IMR-90 (cell line): ENCODE results near the gene POMT1. TPM values are rescaled to one million over a fixed set of nuclear protein-coding genes. Genes with fewer than 3 reads are reported as not detected.

ENCODE experiments used
- ATAC-seq: fragments of 200-7000 bp; cut with Tn5 transposase; 2 replicates; pipeline ENCODE4 v1.9.1; 2020; ENCODE audit warnings: low read depth, mild to moderate bottlenecking, moderate library complexity
- BruUV-seq: library from RNA; stranded (reverse); fragments of 400-500 nt; replicated peaks from 2 replicates; lab custom pipeline; 2021; lab: Mats Ljungman, UMichigan
- CTCF ChIA-PET: fragments of 300-600 bp; formaldehyde crosslinking; extraction: SDS; loops from one replicate; lab custom pipeline; 2021; ENCODE audit warnings: antibody characterized with exemption; lab: Yijun Ruan, JAX
- POLR2A ChIA-PET: fragments of 300-600 bp; sonication (Branson Sonifier 250); formaldehyde crosslinking; loops from one replicate; lab custom pipeline; 2022; ENCODE audit warnings: antibody characterized with exemption; ENCODE audit not compliant: unreplicated experiment; lab: Charles Lee
- DNase-seq: peaks from one replicate; pipeline ENCODE4 v3.0.0; 2013
- H2AFZ ChIP-seq: replicated peaks from 2 replicates; pipeline ENCODE3; 2013; ENCODE audit warnings: low read length, mild to moderate bottlenecking; ENCODE audit not compliant: poor library complexity
- H2AK5ac ChIP-seq: 2 replicates; pipeline ENCODE4 v1.6.1; 2013; ENCODE audit warnings: low read depth, low read length, inconsistent platforms
- H2AK9ac ChIP-seq: replicated peaks from 2 replicates; pipeline ENCODE3; 2013; ENCODE audit warnings: mild to moderate bottlenecking, low read depth, low read length, moderate library complexity; ENCODE audit not compliant: poor library complexity
- H2BK120ac ChIP-seq: 2 replicates; pipeline ENCODE4 v1.6.1; 2013; ENCODE audit warnings: low read depth, low read length, inconsistent platforms
- H2BK15ac ChIP-seq: 3 replicates; pipeline ENCODE4 v1.6.1; 2013; ENCODE audit warnings: low read depth, low read length, inconsistent platforms
- H2BK20ac ChIP-seq: 2 replicates; pipeline ENCODE4 v1.6.1; 2013; ENCODE audit warnings: low read depth, mild to moderate bottlenecking, inconsistent platforms, low read length, moderate library complexity
- H2BK5ac ChIP-seq: 2 replicates; pipeline ENCODE4 v1.6.1; 2013; ENCODE audit warnings: mild to moderate bottlenecking, low read depth, low read length, inconsistent platforms; ENCODE audit not compliant: poor library complexity, severe bottlenecking
- H3K14ac ChIP-seq: replicated peaks from 2 replicates; pipeline ENCODE4 v1.6.1; 2013; ENCODE audit warnings: low read depth, low read length, inconsistent platforms
- H3K18ac ChIP-seq: 2 replicates; pipeline ENCODE4 v1.6.1; 2013; ENCODE audit warnings: low read depth, low read length, control low read depth
- H3K23ac ChIP-seq: 2 replicates; pipeline ENCODE4 v1.6.1; 2013; ENCODE audit warnings: low read depth, low read length, inconsistent platforms
- H3K27ac ChIP-seq: 2 replicates; pipeline ENCODE4 v1.5.1; 2013; ENCODE audit warnings: mild to moderate bottlenecking, control low read depth, low read length; ENCODE audit not compliant: insufficient read depth
- H3K27me3 ChIP-seq: 2 replicates; pipeline ENCODE4 v1.6.1; 2013; ENCODE audit warnings: low read length; ENCODE audit not compliant: control insufficient read depth, insufficient read depth
- H3K36me3 ChIP-seq: 2 replicates; pipeline ENCODE4 v1.6.1; 2013; ENCODE audit warnings: low read length, mixed read lengths; ENCODE audit not compliant: control insufficient read depth, insufficient read depth
- H3K4ac ChIP-seq: 2 replicates; pipeline ENCODE4 v1.6.1; 2013; ENCODE audit warnings: low read depth, low read length, inconsistent platforms
- H3K4me1 ChIP-seq: 2 replicates; pipeline ENCODE4 v1.6.1; 2013; ENCODE audit warnings: low read length, mixed read lengths; ENCODE audit not compliant: control insufficient read depth, insufficient read depth
- H3K4me2 ChIP-seq: 2 replicates; pipeline ENCODE4 v1.6.1; 2013; ENCODE audit warnings: low read depth, mild to moderate bottlenecking, control low read depth, low read length, moderate library complexity
- H3K4me3 ChIP-seq: 2 replicates; pipeline ENCODE4 v1.5.1; 2013; ENCODE audit warnings: low read depth, mild to moderate bottlenecking, control low read depth, low read length, moderate library complexity; ENCODE audit not compliant: insufficient read depth
- H3K56ac ChIP-seq: 2 replicates; pipeline ENCODE4 v1.6.1; 2013; ENCODE audit warnings: low read length, inconsistent platforms; ENCODE audit not compliant: insufficient read depth; ENCODE audit errors: extremely low read depth
- H3K79me1 ChIP-seq, 2 experiments: 2 replicates each; pipeline ENCODE4 v1.6.1; 2013; ENCODE audit warnings: low read length in 2 of 2, inconsistent platforms in 1 of 2, low read depth in 1 of 2
- H3K9ac ChIP-seq: 2 replicates; pipeline ENCODE4 v1.6.1; 2013; ENCODE audit warnings: low read depth, low read length, control low read depth
- H3K9me1 ChIP-seq: 2 replicates; pipeline ENCODE4 v1.6.1; 2013; ENCODE audit warnings: low read length, inconsistent platforms; ENCODE audit not compliant: insufficient read depth
- H3K9me3 ChIP-seq: 2 replicates; pipeline ENCODE4 v1.6.1; 2013; ENCODE audit warnings: low read length; ENCODE audit not compliant: control insufficient read depth, insufficient read depth
- H4K20me1 ChIP-seq: 2 replicates; pipeline ENCODE4 v1.6.1; 2013; ENCODE audit warnings: low read length, inconsistent platforms; ENCODE audit not compliant: insufficient read depth
- H4K5ac ChIP-seq: 2 replicates; pipeline ENCODE4 v1.6.1; 2013; ENCODE audit warnings: mild to moderate bottlenecking, low read depth, low read length, control low read depth
- H4K8ac ChIP-seq, 2 experiments: 2 replicates each; pipeline ENCODE4 v1.6.1; 2013; ENCODE audit warnings: low read depth in 2 of 2, low read length in 2 of 2, control low read depth in 1 of 2, inconsistent platforms in 1 of 2
- H4K91ac ChIP-seq: 2 replicates; pipeline ENCODE4 v1.6.1; 2013; ENCODE audit warnings: low read depth, low read length, inconsistent platforms; ENCODE audit not compliant: insufficient read depth
- BHLHE40 ChIP-seq: fragments of 150-350 bp; IDR thresholded peaks from 2 replicates; pipeline ENCODE4 v1.6.1; 2016; ENCODE audit warnings: mild to moderate bottlenecking, low read depth, low read length
- CEBPB ChIP-seq: IDR thresholded peaks from 2 replicates; pipeline ENCODE4 v1.6.1; 2012; ENCODE audit warnings: low read depth, low read length, improper control_type of control experiment
- CHD1 ChIP-seq: IDR thresholded peaks from 2 replicates; pipeline ENCODE4 v1.6.1; 2012; ENCODE audit warnings: low read depth, low read length, improper control_type of control experiment
- CTCF ChIP-seq: conservative IDR thresholded peaks from 2 replicates; pipeline ENCODE4 v1.5.1; 2012; ENCODE audit warnings: mild to moderate bottlenecking, low read depth, low read length, improper control_type of control experiment
- ELK1 ChIP-seq: fragments of 150-350 bp; IDR thresholded peaks from 2 replicates; pipeline ENCODE4 v1.6.1; 2016; ENCODE audit warnings: low read depth, mild to moderate bottlenecking, low read length, moderate library complexity, borderline replicate concordance
- FOS ChIP-seq: fragments of 150-350 bp; IDR thresholded peaks from 2 replicates; pipeline ENCODE4 v1.6.1; 2016; ENCODE audit warnings: low read depth, low read length
- MAFK ChIP-seq: IDR thresholded peaks from 2 replicates; pipeline ENCODE4 v1.6.1; 2012; ENCODE audit warnings: low read depth, low read length, improper control_type of control experiment
- MAZ ChIP-seq: IDR thresholded peaks from 2 replicates; pipeline ENCODE4 v1.6.1; 2012; ENCODE audit warnings: low read depth, mild to moderate bottlenecking, low read length, improper control_type of control experiment, moderate library complexity, borderline replicate concordance
- MXI1 ChIP-seq: IDR thresholded peaks from 2 replicates; pipeline ENCODE4 v1.6.1; 2012; ENCODE audit warnings: low read depth, mild to moderate bottlenecking, low read length, moderate library complexity, borderline replicate concordance
- NFE2L2 ChIP-seq: fragments of 150-350 bp; IDR thresholded peaks from 2 replicates; pipeline ENCODE4 v1.6.1; 2016; ENCODE audit warnings: low read depth, mild to moderate bottlenecking, low read length
- POLR2A ChIP-seq: IDR thresholded peaks from 2 replicates; pipeline ENCODE4 v1.6.1; 2012; ENCODE audit warnings: mild to moderate bottlenecking, low read depth, low read length
- RAD21 ChIP-seq: IDR thresholded peaks from 2 replicates; pipeline ENCODE4 v1.6.1; 2012; ENCODE audit warnings: low read length, improper control_type of control experiment
- RCOR1 ChIP-seq: IDR thresholded peaks from 2 replicates; pipeline ENCODE4 v1.6.1; 2012; ENCODE audit warnings: mild to moderate bottlenecking, low read length, improper control_type of control experiment; ENCODE audit not compliant: insufficient replicate concordance
- RFX5 ChIP-seq: IDR thresholded peaks from 2 replicates; pipeline ENCODE4 v1.8.0; 2012; ENCODE audit warnings: low read depth, mild to moderate bottlenecking, low read length, moderate library complexity
- SMC3 ChIP-seq: fragments of 150-350 bp; IDR thresholded peaks from 2 replicates; pipeline ENCODE4 v1.6.1; 2016; ENCODE audit warnings: low read depth, mild to moderate bottlenecking, antibody characterized with exemption, low read length, moderate library complexity
- USF2 ChIP-seq: fragments of 150-350 bp; IDR thresholded peaks from 2 replicates; pipeline ENCODE4 v1.6.1; 2017; ENCODE audit warnings: mild to moderate bottlenecking, antibody characterized with exemption, low read length, low read depth
- WGBS, 2 experiments: methylation state at CpG; one replicate each; pipeline versions ENCODE4 v1.1.5 to v1.1.7; 2013; ENCODE audit warnings: missing lambda C conversion rate in 2 of 2; ENCODE audit not compliant: insufficient read length in 1 of 2; ENCODE audit errors: extremely low coverage in 2 of 2; 5-methylcytosine and 5-hydroxymethylcytosine counted together
- dilution Hi-C: fragments of 300-500 bp; cut with HindIII; formaldehyde crosslinking; loops from one replicate; pipeline ENCODE4 v1.14.3; 2018; ENCODE audit warnings: low sequenced_read_pairs; ENCODE audit not compliant: unreplicated experiment
- in situ Hi-C: fragments of 300-500 bp; cut with MboI; formaldehyde crosslinking; loops from 3 replicates; pipeline ENCODE4 v1.14.3; 2019; ENCODE audit warnings: low sequenced_read_pairs, inconsistent platforms, mixed read lengths
- intact Hi-C: fragments of 100-400 bp; cut with micrococcal nuclease; formaldehyde crosslinking; loops from 2 replicates; pipeline ENCODE4 v1.10.0; 2022
- polyA plus RNA-seq, 3 experiments: library from polyadenylated mRNA; depleted of rRNA; stranded (reverse); fragments of >200 nt; gene quantifications; 2 replicates each; pipeline ENCODE4 v1.2.3, GENCODE V29; 2012; ENCODE audit warnings: low replicate concordance in 1 of 3
- total RNA-seq: library from RNA; depleted of rRNA; stranded (reverse); fragments of >200 nt; gene quantifications from 2 replicates; pipeline ENCODE4 v1.2.3, GENCODE V29; 2012

The POMT1 gene
- total and polyA plus RNA-seq, 2 of the 4 experiments (the other 2 are of a cell fraction), result 24.2 to 36.5 TPM

- H4K91ac ChIP-seq, result no peak overlapping the region
- H3K9me3 ChIP-seq, result no peaks in the 10 kb centered on the region
- H3K56ac ChIP-seq, result no peak overlapping the region
- dilution Hi-C loops, result no loop called here
- TF ChIP-seq NFE2L2 (no peak), RFX5 (no peak), POLR2A (no peak), FOS (no peak), USF2 (no peak), CTCF (no peak), MAFK (no peak), CEBPB (no peak), BHLHE40 (no peak), SMC3 (no peak), MXI1 (no peak), CHD1 (no peak), RAD21 (no peak), RCOR1 (no peak), MAZ (no peak), ELK1 (no peak)
- H4K8ac ChIP-seq, result no peak overlapping the region
- POLR2A ChIA-PET, result no interaction called here
- intact Hi-C loops, result no loop called here
- ATAC-seq, result no peak
- no TSS peak for BruUV-seq
- H2BK120ac ChIP-seq, result no peak overlapping the region
- H3K18ac ChIP-seq, result no peak overlapping the region
- H2AK9ac ChIP-seq, result no peak overlapping the region
- H3K27me3 ChIP-seq, result no peaks in the 10 kb centered on the region
- H3K36me3 ChIP-seq, result peaks cover 68% of the 10 kb centered on the region
- no peak for DNase-seq
- no peak overlapping the region for H3K4me3 ChIP-seq
- no peak overlapping the region for H2BK15ac ChIP-seq
- H3K9ac ChIP-seq, result no peak overlapping the region
- no CpG with 5 or more reads among the region's 4 CpGs for WGBS, 2 experiments
- no peak overlapping the region for H3K4ac ChIP-seq
- H2AK5ac ChIP-seq, result no peak overlapping the region
- H4K5ac ChIP-seq, result no peak overlapping the region
- no peak overlapping the region for H3K23ac ChIP-seq
- no peak overlapping the region for H2BK20ac ChIP-seq
- no peak overlapping the region for H3K27ac ChIP-seq
- no peak overlapping the region for H2BK5ac ChIP-seq
- CTCF ChIA-PET, result no interaction called here
- H3K4me1 ChIP-seq, result no peaks in the 10 kb centered on the region
- no peak overlapping the region for H3K14ac ChIP-seq
- peaks cover 41 to 57% of the 10 kb centered on the region in 2 experiments for H3K79me1 ChIP-seq
- H4K20me1 ChIP-seq, result peaks cover 39% of the 10 kb centered on the region
- no peaks in the 10 kb centered on the region; the same call in 1 of the 2 replicates for H3K9me1 ChIP-seq
- in situ Hi-C loops, result loop anchor here (10.0 kb wide), 1 partner anchor 333 kb away; no protein-coding TSS in a partner anchor
- H3K4me2 ChIP-seq, result no peak overlapping the region
- H2AFZ ChIP-seq, result no peak overlapping the region
Measured at GRCh38 chr9:131468031-131468430, 34.7 kb upstream of the POMT1 start.
